Thoracic aorta (tissue), 2 donors: Measurements from ENCODE around the gene STN1. TPM values are rescaled to one million over a fixed set of nuclear protein-coding genes. Genes with fewer than 3 reads are reported as not detected.

Source experiments
- ATAC-seq: fragments of 150-250 bp; one replicate; pipeline ENCODE4 v1.8.0; 2017; ENCODE audit warnings: low read depth; ENCODE audit not compliant: insufficient number of reproducible peaks, low FRiP score
- DNase-seq: peaks from one replicate; pipeline ENCODE4 v3.0.0-alpha.2; 2020; ENCODE audit warnings: low spot score
- H3K27ac ChIP-seq, 2 donors: fragments of 200-600 bp; sonication (generic); 1 replicate in 1 of 2; 2 replicates in 1 of 2; pipeline ENCODE4 v1.5.1; 2016; ENCODE audit warnings: mild to moderate bottlenecking in 2 of 2, moderate library complexity in 2 of 2
- H3K27me3 ChIP-seq: fragments of 200-600 bp; sonication (generic); replicated peaks from 2 replicates; pipeline ENCODE4 v1.6.0; 2016; ENCODE audit warnings: mild to moderate bottlenecking; ENCODE audit not compliant: insufficient read depth
- H3K36me3 ChIP-seq: fragments of 200-600 bp; sonication (generic); one replicate; pipeline ENCODE4 v1.5.1; 2016
- H3K4me1 ChIP-seq, 2 donors: fragments of 200-600 bp; sonication (generic); 1 replicate in 1 of 2; 2 replicates in 1 of 2; pipeline versions ENCODE4 v1.5.1 to v1.6.0; 2016; ENCODE audit warnings: low read depth in 2 of 2, mild to moderate bottlenecking in 1 of 2; ENCODE audit not compliant: control insufficient read depth in 1 of 2
- H3K4me3 ChIP-seq: fragments of 200-600 bp; sonication (generic); 2 replicates; pipeline ENCODE4 v1.5.1; 2016; ENCODE audit warnings: mild to moderate bottlenecking
- H3K9me3 ChIP-seq: fragments of 200-600 bp; sonication (generic); 2 replicates; pipeline ENCODE4 v1.5.1; 2016
- CTCF ChIP-seq: fragments of 200-600 bp; sonication (generic); IDR thresholded peaks from one replicate; pipeline ENCODE4 v1.5.1; 2019; ENCODE audit warnings: antibody characterized with exemption
- total RNA-seq, 2 donors: library from RNA; depleted of rRNA; stranded (reverse); fragments of >200 nt; gene quantifications; one replicate each; pipeline versions ENCODE4 v1.1.0 to v1.2.3, GENCODE V29; 2016

Gene STN1
- total RNA-seq, 2 donors from 2014 or later = 11.6 to 30.6 TPM

- no peak for ATAC-seq
- H3K4me1 ChIP-seq = peaks cover 31 to 69% of the 10 kb centered on the region in 2 donors
- H3K27me3 ChIP-seq = no peaks in the 10 kb centered on the region
- no peak for DNase-seq
- no peaks in the 10 kb centered on the region for H3K9me3 ChIP-seq
- H3K36me3 ChIP-seq = no peaks in the 10 kb centered on the region
- H3K27ac ChIP-seq = no peak overlapping the region
- TF ChIP-seq CTCF = no peak
- H3K4me3 ChIP-seq = no peak overlapping the region
These were observed 5.2 kb downstream of the STN1 start for GRCh38 chr10:103912759-103913158.

GRCh38 chr10:103911021-103911459 lies 6.9 kb downstream of the STN1 start:
- ATAC-seq = no peak
- peaks cover 30 to 69% of the 10 kb centered on the region in 2 donors for H3K4me1 ChIP-seq
- peak overlapping the region; percentile 63 to 69 for H3K27ac ChIP-seq
- H3K9me3 ChIP-seq = no peaks in the 10 kb centered on the region
- no peaks in the 10 kb centered on the region for H3K27me3 ChIP-seq
- TF ChIP-seq CTCF = no peak
- peak overlapping the region; percentile 12 for H3K4me3 ChIP-seq
- H3K36me3 ChIP-seq = no peaks in the 10 kb centered on the region
- no peak for DNase-seq

GRCh38 chr10:103910442-103911012 lies 7.5 kb downstream of the STN1 start:
- ATAC-seq = no peak
- H3K27ac ChIP-seq = peak overlapping the region; percentile 63 to 69

GRCh38 chr10:103905441-103905840 lies 12.5 kb downstream of the STN1 start:
- H3K36me3 ChIP-seq = no peaks in the 10 kb centered on the region
- H3K4me3 ChIP-seq = peak overlapping the region; percentile 36
- ATAC-seq (no peak), DNase-seq (no peak)
- no peaks in the 10 kb centered on the region for H3K9me3 ChIP-seq
- H3K27ac ChIP-seq = peak overlapping the region; percentile 72 to 74
- H3K4me1 ChIP-seq = peaks cover 36 to 50% of the 10 kb centered on the region in 2 donors
- TF ChIP-seq CTCF = no peak
- no peaks in the 10 kb centered on the region for H3K27me3 ChIP-seq

More at GRCh38 chr10:103910442-103911012, 7.5 kb downstream of the STN1 start:
- H3K9me3 ChIP-seq = no peaks in the 10 kb centered on the region
- H3K27me3 ChIP-seq = no peaks in the 10 kb centered on the region
- peaks cover 33 to 68% of the 10 kb centered on the region in 2 donors for H3K4me1 ChIP-seq
- no peak for DNase-seq
- H3K4me3 ChIP-seq = peak overlapping the region; percentile 12
- no peak for TF ChIP-seq CTCF
- H3K36me3 ChIP-seq = no peaks in the 10 kb centered on the region

- TF ChIP-seq CTCF = no peak
- Histone ChIP-seq H3K27ac (no peak overlapping the region), H3K4me1 (peaks cover 17% of the 10 kb centered on the region in 2 donors), H3K27me3 (no peaks in the 10 kb centered on the region), H3K4me3 (no peak overlapping the region), H3K36me3 (peaks cover 18% of the 10 kb centered on the region), H3K9me3 (no peaks in the 10 kb centered on the region)
- no peak for ATAC-seq
- no peak for DNase-seq
These were observed 16.7 kb downstream of the STN1 start for GRCh38 chr10:103901299-103901698.
